Effector CD4-positive, alpha-beta T cell (primary cell): Measurements from ENCODE around the gene LMNTD1. TPM values are rescaled to one million over a fixed set of nuclear protein-coding genes. Genes with fewer than 3 reads are reported as not detected.
"Not testable (repeated sequence)": the region's sequence is repeated elsewhere in the genome, so short reads cannot be mapped to it uniquely, and the experiment has no call there.

Source experiments
- DNase-seq: peaks from one replicate; pipeline ENCODE4 v3.0.0-alpha.2; 2020
- total RNA-seq: gene quantifications from one replicate; lab custom pipeline; 2026; lab: John Stamatoyannopoulos, UW

The LMNTD1 gene
- not detected for total RNA-seq

GRCh38 chr12:25553098-25553497, at the start of gene LMNTD1:
LMNTD1 (minus strand) TSS chr12:25553283; CDS start chr12:25552959, 324 bp downstream.
- DNase-seq, result no peak

GRCh38 chr12:25598956-25599355, 45.9 kb upstream of the LMNTD1 start:
- DNase-seq, result no peak

DNA sequence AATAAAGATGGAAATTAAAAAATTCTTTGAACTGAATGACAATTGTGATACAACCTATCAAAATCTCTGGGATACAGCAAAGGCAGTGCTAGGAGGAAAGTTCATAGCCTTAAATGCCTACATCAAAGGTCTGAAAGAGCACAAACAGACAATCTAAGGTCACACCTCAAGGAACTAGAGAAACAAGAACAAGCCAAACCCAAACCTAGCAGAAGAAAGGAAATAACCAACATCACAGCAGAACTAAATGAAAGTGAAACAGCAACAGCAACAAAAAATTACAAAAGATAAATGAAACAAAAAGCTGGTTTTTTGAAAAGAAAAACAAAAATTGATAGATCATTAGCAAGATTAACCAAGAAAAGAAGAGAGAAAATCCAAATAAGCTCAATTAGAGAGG, 42.4 kb upstream of the LMNTD1 start:
- DNase-seq, result not testable (repeated sequence)

DNA sequence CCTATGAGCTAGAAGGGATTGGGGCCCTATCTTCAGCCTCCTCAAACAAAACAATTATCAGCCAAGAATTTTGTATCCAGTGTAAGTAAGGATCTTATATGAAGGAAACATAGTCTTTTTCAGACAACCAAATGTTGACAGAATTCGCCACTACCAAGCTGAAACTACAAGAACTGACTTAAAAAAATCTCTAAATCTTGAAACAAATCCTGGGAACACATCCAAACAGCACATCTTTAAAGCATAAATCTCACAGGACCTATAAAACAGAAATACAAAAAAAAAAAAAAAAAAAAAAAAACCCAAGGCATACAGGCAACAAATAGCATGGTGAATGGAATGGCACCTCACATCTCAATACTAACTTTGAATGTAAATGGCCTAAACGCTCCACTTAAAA, 41.3 kb upstream of the LMNTD1 start:
- no peak for DNase-seq

- no peak for DNase-seq
These were observed 39.8 kb upstream of the LMNTD1 start for GRCh38 chr12:25592725-25593495.

GRCh38 chr12:25591144-25591543, 38.1 kb upstream of the LMNTD1 start:
- DNase-seq, result no peak

DNA sequence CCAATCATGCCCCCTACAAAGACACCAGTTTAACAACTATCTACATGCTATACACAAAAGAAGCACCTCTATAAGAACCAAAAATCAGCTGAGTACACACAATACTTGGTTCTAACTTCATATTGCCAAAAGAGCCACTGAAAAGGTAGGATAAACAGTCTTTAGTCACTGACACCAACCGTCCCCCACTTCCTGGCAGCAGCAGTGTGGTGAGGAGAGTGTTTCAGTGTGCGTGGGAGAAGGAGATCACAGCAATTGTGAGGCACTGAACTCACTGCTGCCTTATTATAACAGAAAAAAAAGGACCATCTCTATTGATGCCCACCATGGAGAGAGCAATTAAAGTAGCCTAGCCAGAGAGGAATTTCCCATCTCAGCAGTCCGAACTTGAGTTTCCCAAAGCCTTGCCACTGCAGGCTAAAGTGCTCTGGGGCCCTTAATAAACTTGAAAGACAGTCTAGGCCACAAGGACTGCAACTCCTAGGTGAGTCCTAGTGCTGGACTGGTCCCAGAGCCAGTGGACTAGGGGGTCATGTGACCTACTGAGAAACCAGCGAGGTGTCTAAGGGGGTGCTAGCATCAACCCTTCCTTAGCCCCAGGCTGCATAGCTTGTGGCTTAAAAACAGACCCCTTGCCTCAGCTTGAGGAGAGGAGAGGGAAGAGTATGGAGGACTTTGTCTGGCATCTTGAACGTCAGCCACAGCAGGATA, 37.1 kb upstream of the LMNTD1 start:
- no peak for DNase-seq

DNA sequence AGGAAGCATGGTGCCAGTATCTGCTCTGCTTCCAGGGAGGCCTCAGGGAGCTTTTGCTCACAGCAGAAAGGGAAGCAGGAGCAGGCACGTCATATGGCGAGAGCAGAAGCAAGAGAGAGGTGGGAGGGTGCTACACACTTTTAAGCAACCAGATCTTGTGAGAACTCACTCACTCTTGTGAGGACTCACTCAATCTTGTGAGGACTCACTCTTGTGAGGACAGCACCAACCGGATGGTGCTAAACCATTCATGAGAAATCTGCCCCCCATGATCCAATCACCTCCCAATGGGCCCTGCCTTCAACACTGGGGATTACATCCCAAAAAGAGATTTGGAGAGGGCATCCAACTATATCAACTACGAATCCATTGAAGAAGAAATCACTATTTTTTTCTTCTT, 34.3 kb upstream of the LMNTD1 start:
- DNase-seq, result no peak

DNA sequence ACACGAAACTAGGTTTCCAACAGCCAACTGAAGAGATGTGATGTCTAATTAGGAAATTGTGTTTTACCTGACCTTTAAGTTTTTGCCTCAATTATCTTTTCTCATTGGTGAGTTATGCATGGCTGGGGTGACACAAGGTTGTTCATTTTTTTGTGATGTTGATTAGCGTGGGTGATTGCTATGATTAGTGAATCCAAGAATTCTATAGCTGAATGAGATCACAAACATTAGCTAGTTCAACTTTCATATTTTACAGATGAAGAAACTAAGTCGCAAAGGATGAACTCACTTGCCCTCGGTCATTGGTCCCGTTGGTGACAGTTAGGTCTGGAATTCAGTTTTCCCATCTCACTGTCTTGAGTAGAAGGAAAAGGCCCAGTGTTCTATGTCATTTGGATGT, 32.6 kb upstream of the LMNTD1 start:
- no peak for DNase-seq

DNA sequence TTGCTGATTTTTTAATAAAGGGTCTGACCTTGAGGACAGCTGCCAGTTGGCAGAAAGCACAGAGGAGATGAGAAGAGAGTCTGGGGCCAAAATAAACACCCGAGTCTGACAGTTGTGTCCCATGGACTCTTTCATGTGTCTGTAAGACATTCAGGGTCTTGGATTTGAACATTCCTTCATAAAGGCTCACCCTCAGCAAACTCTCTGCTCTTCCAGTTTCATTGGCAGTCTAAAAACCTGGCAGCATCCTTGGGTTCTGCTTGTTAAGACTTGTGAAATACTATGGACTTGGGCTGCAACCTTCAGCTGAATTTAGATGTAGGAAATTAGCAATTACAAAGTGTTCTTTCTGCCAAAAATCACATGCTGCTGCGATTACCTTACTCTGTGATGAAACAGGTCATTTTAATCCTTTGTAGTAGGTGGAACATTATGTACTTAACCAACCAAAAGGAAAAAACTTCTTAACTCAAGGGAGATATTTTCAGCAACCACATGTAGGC, 32.0 kb upstream of the LMNTD1 start:
- DNase-seq, result no peak

DNA sequence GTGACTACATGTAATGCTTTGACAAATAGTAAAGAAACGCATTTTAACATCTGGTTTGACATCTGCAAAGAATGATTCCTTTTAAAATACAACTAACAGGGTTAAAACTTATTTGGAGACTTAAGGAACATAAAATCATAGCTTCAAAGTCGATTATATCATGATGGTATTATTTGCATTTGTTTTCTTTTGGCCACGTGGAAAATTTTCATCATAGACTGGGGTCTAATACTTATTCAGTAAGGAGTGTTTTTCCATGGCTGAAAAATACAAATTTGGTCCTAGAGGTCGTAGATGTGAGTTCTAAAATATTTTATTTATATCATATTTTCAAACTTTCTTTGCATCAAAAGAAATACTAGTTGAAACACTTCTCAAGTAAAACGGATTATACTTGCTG, 31.5 kb upstream of the LMNTD1 start:
- no peak for DNase-seq

- DNase-seq, result no peak
These were observed 30.5 kb upstream of the LMNTD1 start for GRCh38 chr12:25583545-25583944.

- DNase-seq, result no peak
These were observed 28.0 kb upstream of the LMNTD1 start for GRCh38 chr12:25581067-25581466.

- DNase-seq, result no peak
These were observed 25.5 kb upstream of the LMNTD1 start for GRCh38 chr12:25578411-25579143.

DNA sequence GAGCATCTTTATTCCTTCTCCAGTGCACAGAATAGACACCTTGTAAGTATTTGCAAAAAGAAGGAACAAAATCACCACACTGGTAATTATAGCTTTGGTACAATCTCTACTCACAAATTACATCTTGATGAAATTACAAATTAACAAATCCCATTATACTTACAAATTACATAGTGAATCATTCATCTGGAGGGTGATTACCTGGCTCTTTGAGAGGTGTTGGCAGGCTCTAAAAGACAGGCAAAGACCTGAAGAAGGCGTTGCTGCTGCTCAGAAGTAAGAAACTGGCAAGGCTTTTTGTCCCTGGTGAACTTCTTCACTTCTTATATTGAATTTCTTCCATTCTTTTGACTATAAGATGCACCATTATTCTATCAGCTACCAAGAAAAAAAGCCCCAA, 21.7 kb upstream of the LMNTD1 start:
- no peak for DNase-seq

GRCh38 chr12:25573346-25573745, 20.3 kb upstream of the LMNTD1 start:
- DNase-seq, result no peak

DNA sequence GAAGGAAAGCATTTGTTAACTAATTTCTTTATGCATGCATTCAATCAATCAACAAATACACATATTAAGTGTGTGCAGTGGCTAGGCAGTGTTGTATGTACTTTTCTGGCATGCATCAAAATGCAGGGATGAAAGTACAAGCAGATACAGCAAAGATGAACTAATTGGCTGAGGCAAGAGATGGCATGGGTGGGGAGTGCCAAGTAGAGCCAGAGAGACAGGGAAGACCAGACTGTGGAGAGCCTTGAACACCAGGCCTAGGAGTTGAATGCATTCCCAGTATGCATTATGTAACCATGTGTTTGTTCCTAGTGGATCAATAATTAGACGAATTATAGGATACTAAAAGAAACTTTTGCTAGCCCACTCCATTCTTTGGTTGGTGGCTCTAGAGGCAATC, 17.3 kb upstream of the LMNTD1 start:
- no peak for DNase-seq

GRCh38 chr12:25566202-25566949, 13.3 kb upstream of the LMNTD1 start:
- no peak for DNase-seq

GRCh38 chr12:25558586-25558985, 5.5 kb upstream of the LMNTD1 start:
- no peak for DNase-seq

- DNase-seq, result no peak
These were observed 4.8 kb upstream of the LMNTD1 start for GRCh38 chr12:25557830-25558436.

DNA sequence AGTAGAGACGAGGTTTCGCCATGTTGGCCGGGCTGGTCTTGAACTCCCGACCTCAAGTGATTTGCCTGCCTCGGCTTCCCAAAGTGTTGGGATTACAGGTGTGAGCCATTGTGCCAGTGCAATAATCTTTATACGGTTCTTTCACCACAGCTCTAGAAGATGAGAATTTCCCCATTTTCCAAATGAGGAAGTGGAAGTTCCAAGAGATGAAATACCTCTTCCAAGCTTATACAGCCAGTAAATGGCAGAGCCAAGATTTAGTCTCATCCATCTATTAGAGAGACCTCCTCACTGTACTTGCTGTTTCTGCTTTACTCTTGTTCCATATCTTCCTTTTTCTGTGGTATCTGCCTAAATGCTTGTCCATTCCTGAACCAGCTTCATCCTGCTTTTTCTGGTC, 3.1 kb upstream of the LMNTD1 start:
- no peak for DNase-seq

GRCh38 chr12:25552681-25553080, 402 bp downstream of the LMNTD1 start:
- no peak for DNase-seq
